ENCODE measurements around the gene MPST.
A peak's percentile ranks its signal among the peaks of the same experiment; 100 is the strongest.

Gene MPST

GRCh38 chr22:37022483-37023337, 3.2 kb downstream of the MPST start:
- no peak for DNase-seq (ENCODE audit: low read depth in 2 of 2)

DNA sequence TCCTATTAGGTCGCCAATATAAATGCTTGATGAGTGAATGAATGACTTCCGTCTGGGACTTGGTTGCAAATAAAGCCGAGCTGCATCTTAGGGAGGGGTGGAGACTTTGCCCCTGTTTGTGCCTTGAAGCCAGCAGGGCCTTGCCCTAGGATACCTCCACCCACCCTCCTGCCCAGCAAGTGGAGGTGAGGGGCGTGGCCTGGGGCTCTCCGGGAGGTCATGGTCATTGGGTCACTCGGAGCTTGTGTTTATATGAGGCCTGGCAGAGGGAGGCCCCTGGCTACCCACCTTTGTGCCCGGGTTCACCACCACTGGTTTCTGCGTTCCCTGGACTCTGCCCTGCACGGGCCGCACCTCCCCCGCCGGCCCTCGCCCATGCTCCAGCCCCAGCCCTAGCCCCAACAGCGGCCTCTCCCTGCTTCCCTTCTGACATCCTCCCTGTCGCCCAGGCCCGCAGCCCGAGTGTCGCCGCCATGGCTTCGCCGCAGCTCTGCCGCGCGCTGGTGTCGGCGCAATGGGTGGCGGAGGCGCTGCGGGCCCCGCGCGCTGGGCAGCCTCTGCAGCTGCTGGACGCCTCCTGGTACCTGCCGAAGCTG, 4.3 kb downstream of the MPST start:
- no peak for DNase-seq (ENCODE audit: low read depth in 2 of 2)

DNA sequence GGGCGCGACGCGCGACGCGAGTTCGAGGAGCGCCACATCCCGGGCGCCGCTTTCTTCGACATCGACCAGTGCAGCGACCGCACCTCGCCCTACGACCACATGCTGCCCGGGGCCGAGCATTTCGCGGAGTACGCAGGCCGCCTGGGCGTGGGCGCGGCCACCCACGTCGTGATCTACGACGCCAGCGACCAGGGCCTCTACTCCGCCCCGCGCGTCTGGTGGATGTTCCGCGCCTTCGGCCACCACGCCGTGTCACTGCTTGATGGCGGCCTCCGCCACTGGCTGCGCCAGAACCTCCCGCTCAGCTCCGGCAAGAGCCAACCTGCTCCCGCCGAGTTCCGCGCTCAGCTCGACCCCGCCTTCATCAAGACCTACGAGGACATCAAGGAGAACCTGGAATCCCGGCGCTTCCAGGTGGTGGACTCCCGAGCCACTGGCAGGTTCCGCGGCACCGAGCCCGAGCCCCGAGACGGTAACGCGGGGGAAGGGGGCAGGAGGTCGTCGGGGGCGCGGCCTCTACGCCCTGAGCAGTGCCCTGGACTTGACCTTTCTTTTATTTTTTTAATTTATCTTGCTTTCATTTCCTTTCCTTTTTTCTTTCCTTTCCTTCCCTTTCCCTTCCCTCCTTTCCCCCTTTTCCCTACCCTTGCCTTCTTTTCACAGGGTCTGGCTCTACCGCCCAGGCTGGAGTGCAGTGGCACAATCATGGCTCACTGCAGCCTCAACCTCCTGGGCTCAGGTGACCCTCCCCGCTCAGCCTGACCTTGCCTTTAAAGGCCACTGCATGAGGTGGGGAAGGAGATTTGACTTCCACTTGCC, 5.0 kb downstream of the MPST start:
- no peak for DNase-seq (ENCODE audit: low read depth in 2 of 2)

- DNase-seq (ENCODE audit: low read depth in 2 of 2), result no peak
These were observed 6.0 kb downstream of the MPST start for GRCh38 chr22:37025500-37026070.

DNA sequence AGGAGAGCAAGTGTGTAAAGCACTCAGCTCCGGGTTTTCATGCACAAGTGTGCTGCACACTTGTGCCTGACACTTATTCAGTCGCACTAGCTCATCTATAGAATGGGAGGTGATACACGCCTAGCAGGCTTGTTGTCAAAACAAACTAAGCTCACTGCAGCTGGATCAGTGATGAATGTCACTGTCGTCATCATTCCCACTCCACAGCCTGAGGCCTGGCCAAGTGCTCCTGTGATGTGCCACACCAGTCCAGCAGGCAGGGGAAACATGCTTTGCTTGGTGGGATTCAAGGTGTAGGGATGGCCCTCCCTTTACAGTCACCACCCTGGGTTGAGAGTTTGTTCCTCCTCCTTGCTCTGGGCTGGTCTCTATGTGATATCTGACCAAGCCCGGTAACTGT, 6.8 kb downstream of the MPST start:
- no peak for DNase-seq (ENCODE audit: low read depth in 2 of 2)

- DNase-seq (ENCODE audit: low read depth in 2 of 2), result no peak
These were observed 8.0 kb downstream of the MPST start for GRCh38 chr22:37027556-37027955.

DNA sequence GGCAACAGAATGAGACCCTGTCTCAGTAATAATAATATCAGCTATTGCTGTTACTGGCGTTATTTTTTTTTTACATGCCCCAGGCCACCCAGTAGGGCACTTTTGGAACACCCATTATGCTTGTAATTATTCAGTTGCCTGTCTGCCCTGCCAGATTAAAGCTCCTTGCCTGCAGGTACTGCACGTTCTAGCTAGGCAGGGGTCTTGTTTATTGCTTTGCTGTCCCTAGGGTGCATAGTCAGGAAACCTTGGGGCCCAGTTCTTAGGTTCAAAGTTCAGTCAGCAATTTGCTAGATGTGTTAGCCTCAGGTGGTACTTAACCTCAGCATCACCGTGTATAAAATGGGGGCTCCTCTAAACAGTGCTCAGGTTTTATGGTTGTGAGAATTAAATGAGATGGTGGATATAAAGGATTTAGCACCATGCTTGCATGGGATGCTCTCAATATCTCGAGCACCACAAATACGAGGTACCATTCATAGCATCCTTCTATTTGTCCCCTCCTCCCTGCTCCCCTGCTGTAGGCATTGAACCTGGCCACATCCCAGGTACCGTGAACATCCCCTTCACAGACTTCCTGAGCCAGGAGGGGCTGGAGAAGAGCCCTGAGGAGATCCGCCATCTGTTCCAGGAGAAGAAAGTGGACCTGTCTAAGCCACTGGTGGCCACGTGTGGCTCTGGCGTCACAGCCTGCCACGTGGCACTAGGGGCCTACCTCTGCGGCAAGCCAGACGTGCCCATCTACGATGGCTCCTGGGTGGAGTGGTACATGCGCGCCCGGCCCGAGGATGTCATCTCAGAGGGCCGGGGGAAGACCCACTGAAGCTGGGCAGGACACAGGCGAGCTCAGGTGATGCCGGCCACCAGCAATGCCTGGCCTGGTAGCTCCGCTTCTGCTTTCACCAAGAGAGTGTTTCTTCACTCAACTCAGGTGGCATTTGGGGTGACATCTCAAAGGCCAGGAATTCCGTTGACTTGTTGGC, 9.4 kb downstream of the MPST start:
- no peak for DNase-seq (ENCODE audit: low read depth in 2 of 2)

DNA sequence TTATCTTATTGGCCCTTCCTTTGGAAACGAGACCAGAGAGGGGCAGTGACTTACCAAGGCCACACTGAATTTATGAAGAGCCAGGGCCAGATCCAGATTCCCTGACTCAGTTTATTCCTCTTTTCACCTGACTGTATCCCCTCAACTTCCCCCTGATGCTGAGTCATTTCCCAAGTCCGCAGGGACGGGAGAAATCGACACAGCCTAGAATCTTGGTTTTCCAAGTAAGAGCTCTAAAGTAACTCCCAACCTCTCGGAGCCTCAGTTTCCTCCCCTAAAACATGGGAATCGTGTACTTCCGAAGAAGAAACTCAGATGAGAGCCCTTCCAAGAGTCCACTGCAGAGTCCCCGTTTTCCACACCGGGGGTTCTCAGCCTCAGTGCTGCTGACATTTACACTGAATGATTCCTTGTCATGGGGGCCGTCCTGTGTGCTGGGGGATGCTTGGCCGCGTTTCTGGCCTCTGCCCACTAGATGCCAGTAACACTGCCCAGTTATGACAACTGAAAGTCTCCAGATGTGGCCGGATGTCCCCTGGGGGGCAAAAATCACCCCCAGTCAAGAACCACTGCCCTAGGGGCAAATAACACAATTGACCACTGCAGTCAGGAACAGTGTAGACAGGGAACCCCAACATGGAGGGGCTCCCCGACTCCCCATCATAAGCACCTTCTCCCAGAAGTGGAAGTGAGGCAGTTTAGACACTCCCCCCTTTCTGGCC, 11.2 kb downstream of the MPST start:
- DNase-seq (ENCODE audit: low read depth in 2 of 2), result no peak

GRCh38 chr22:37032134-37032534, 12.6 kb downstream of the MPST start:
- DNase-seq (ENCODE audit: low read depth in 2 of 2), result no peak

GRCh38 chr22:37032535-37033460, 13.3 kb downstream of the MPST start:
- DNase-seq (ENCODE audit: low read depth in 2 of 2), result peak; percentile 47 to 48

DNA sequence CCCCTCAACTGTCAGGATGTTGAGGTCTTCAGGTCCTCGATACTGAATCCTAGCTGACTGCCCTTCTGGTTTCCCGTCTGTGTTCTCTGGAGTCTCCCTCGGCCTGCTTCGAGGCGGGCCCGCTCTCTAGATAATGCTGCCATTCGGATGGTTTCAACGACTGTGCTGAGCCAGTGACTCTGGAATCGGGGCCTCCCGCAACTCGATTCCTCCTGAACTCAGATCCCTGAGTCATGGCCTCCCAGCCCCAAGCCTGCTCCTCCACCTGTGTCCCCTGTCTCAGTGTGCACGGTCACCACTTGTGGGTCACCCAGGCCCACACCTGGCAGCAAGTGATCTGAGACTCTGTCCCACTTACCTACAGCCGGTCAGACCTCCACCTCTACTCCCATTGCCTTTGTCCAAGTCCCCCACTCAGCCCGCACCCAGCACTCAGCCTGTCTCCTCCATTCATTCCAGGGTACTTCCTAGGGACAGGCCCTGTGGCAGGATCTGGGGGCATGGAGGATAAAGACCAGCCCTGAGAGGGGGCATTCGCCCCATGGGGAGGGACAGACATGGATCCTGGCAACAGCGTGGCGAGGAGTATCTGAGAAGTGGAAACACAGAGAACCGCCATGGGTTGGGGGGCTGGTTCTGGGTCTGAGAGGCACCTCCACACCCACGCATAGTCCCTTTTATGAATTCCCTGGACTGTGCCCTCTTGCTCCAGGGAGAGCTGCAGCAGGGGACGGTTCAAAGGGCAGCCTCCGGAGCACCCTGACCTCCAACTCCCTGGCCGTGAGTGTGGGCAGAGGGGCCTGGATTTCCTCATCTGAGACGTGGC, 14.3 kb downstream of the MPST start:
- no peak for DNase-seq (ENCODE audit: low read depth in 2 of 2)

- no peak for DNase-seq (ENCODE audit: low read depth in 2 of 2)
These were observed 17.3 kb downstream of the MPST start for GRCh38 chr22:37036655-37037377.

GRCh38 chr22:37037669-37038068, 18.1 kb downstream of the MPST start:
- no peak for DNase-seq (ENCODE audit: low read depth in 2 of 2)

DNA sequence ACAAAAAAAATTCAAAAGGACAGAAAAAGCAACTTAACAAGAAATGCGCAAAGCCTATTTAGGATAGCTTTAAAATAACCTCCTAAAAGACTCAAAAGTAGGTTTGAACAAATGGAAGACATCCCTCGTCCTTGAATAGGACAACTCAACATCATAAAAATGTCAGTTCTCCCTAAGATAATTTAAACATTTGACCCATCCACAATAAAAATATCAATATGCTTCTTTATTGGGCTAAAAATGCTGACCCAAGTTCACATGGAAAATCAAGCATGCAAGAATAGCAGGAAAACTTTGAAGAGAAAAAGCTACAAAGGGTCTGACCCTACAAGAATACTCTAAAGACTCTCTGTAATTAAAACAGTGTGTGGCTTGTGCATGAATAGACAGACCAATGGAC, 19.9 kb downstream of the MPST start:
- no peak for DNase-seq (ENCODE audit: low read depth in 2 of 2)

- DNase-seq (ENCODE audit: low read depth in 2 of 2), result no peak
These were observed 23.8 kb downstream of the MPST start for GRCh38 chr22:37043209-37043827.

DNA sequence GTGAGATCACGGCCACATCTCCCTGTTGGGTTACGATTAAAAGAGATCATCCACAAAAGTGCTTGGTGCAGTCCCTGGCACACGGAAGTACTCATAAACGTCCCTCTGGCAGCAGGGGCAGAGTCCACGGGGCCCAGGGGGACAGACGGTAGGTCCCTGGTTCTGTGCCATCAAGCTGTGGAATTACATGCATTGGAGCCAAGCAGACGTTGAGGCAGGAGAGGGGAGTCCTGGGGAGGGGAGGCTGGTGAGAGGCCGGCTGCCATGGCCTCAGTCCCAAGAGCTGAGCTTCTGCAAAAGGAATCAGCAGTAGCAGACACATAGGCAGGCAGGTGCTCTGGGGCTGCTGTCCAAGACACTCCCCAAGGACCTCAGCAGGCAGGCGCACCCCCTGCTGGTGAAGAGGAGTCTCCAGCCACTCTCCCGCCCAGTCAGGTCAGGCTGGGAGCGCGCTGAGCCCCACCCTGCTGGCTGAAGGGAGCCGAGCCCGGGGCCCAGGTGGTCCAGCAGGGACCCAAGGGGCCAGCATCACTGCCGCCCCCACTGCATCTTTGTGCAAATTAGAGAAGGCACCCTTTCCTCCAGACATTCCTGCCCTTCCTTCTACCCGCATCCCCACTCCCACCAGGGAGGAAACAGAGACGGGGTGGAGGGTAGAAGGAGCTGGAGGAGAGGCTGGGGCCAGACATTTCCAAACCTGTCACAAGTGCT, 24.4 kb downstream of the MPST start:
- no peak for DNase-seq (ENCODE audit: low read depth in 2 of 2)
